Common myeloid progenitor, CD34-positive (primary cell): ENCODE results near the gene TMEM233.

Experiments used
- CTCF ChIA-PET: fragments of 350-600 bp; sonication (Branson Sonifier 250); formaldehyde crosslinking; loops from one replicate; lab custom pipeline; 2021; ENCODE audit warnings: antibody characterized with exemption; lab: Charles Lee
- POLR2A ChIA-PET: fragments of 350-600 bp; sonication (Branson Sonifier 250); formaldehyde crosslinking; loops from one replicate; lab custom pipeline; 2021; ENCODE audit warnings: antibody characterized with exemption; lab: Charles Lee
- DNase-seq, 3 donors: peaks; one replicate each; pipeline versions ENCODE4 v3.0.0 to v3.0.0-alpha.2; 2013
- H3K27ac ChIP-seq, 2 experiments: 1 replicate in 1 of 2; 2 replicates in 1 of 2; pipeline ENCODE4 v1.7.0; 2013; ENCODE audit warnings: inconsistent platforms in 2 of 2, low read length in 2 of 2, mild to moderate bottlenecking in 2 of 2, low read depth in 1 of 2, moderate library complexity in 1 of 2; ENCODE audit not compliant: severe bottlenecking in 2 of 2, insufficient read depth in 1 of 2, poor library complexity in 1 of 2
- H3K27me3 ChIP-seq, 5 experiments: replicated peaks in 2 of 5; 1 replicate in 3 of 5; 2 replicates in 2 of 5; pipeline versions ENCODE4 v1.6.1 to v1.7.0; 2013; ENCODE audit warnings: low read length in 4 of 5, mild to moderate bottlenecking in 2 of 5, moderate library complexity in 2 of 5, inconsistent platforms in 1 of 5; ENCODE audit not compliant: insufficient read depth in 5 of 5, control insufficient read depth in 4 of 5
- H3K36me3 ChIP-seq, 4 experiments: 1 replicate in 2 of 4; 2 replicates in 2 of 4; pipeline versions ENCODE4 v1.6.1 to v1.7.0; 2013; ENCODE audit warnings: low read length in 3 of 4, control low read depth in 1 of 4, mild to moderate bottlenecking in 1 of 4; ENCODE audit not compliant: control insufficient read depth in 4 of 4, insufficient read depth in 4 of 4
- H3K4me1 ChIP-seq, 4 experiments: 1 replicate in 3 of 4; 2 replicates in 1 of 4; pipeline versions ENCODE4 v1.6.1 to v1.7.1; 2013; ENCODE audit warnings: low read length in 3 of 4, mild to moderate bottlenecking in 3 of 4, control low read depth in 1 of 4, inconsistent platforms in 1 of 4, moderate library complexity in 1 of 4; ENCODE audit not compliant: control insufficient read depth in 4 of 4, insufficient read depth in 4 of 4; ENCODE audit errors: control extremely low read depth in 1 of 4
- H3K4me3 ChIP-seq, 7 experiments: 1 replicate in 4 of 7; 2 replicates in 3 of 7; pipeline versions ENCODE4 v1.5.1 to v1.7.0; 2013; ENCODE audit warnings: mild to moderate bottlenecking in 7 of 7, low read length in 6 of 7, moderate library complexity in 6 of 7, inconsistent platforms in 2 of 7, low read depth in 2 of 7, control low read depth in 1 of 7; ENCODE audit not compliant: insufficient read depth in 4 of 7, control insufficient read depth in 1 of 7; ENCODE audit errors: extremely low read depth in 1 of 7
- H3K9me3 ChIP-seq, 5 experiments: 1 replicate in 4 of 5; 2 replicates in 1 of 5; pipeline versions ENCODE4 v1.6.1 to v1.7.1; 2013; ENCODE audit warnings: low read length in 4 of 5, mild to moderate bottlenecking in 2 of 5, inconsistent platforms in 1 of 5, low read depth in 1 of 5, moderate library complexity in 1 of 5; ENCODE audit not compliant: control insufficient read depth in 4 of 5, insufficient read depth in 2 of 5; ENCODE audit errors: control extremely low read depth in 1 of 5
- WGBS: methylation state at CpG from one replicate; pipeline ENCODE4 v1.1.5; 2013; ENCODE audit not compliant: insufficient coverage; 5-methylcytosine and 5-hydroxymethylcytosine counted together

TMEM233 gene

GRCh38 chr12:119687879-119688278 lies 94.3 kb downstream of the TMEM233 start:
- Histone ChIP-seq H3K36me3 (peaks cover 5 to 59% (median 19%) of the 10 kb centered on the region in 4 experiments), H3K4me1 (peaks cover 0 to under 1% (median under 1%) of the 10 kb centered on the region in 4 experiments), H3K9me3 (no peaks in the 10 kb centered on the region), H3K4me3 (no peak overlapping the region), H3K27ac (no peak overlapping the region), H3K27me3 (no peaks in the 10 kb centered on the region)
- 94% methylated on average over 7 of the region's 9 CpGs for WGBS
- no peak for DNase-seq
- ChIA-PET POLR2A (no interaction called here), CTCF (no interaction called here)

- H3K9me3 ChIP-seq: no peaks in the 10 kb centered on the region
- no peak overlapping the region for H3K27ac ChIP-seq
- no peaks in the 10 kb centered on the region for H3K27me3 ChIP-seq
- no peak for DNase-seq
- WGBS: 97% methylated on average over 30 of the region's 38 CpGs
- H3K4me1 ChIP-seq: no peaks in the 10 kb centered on the region
- no peak overlapping the region for H3K4me3 ChIP-seq
- H3K36me3 ChIP-seq: peaks cover 5 to 53% (median 19%) of the 10 kb centered on the region in 4 experiments
- ChIA-PET CTCF (interaction anchor here (0.9 to 1.2 kb wide), 3 partner anchors 8 to 13 kb away, joined by 3 read pairs; no protein-coding TSS in a partner anchor), POLR2A (no interaction called here)
Measured at GRCh38 chr12:119689935-119690500, 96.4 kb downstream of the TMEM233 start.

GRCh38 chr12:119691202-119691810 lies 97.7 kb downstream of the TMEM233 start:
- POLR2A ChIA-PET: no interaction called here
- DNase-seq: no peak
- WGBS: 94% methylated on average over 6 of the region's 6 CpGs
- H3K9me3 ChIP-seq: no peaks in the 10 kb centered on the region
- no peaks in the 10 kb centered on the region for H3K4me1 ChIP-seq
- H3K4me3 ChIP-seq: no peak overlapping the region
- peaks cover 1 to 48% (median 19%) of the 10 kb centered on the region in 4 experiments for H3K36me3 ChIP-seq
- CTCF ChIA-PET: interaction anchor here (1.1 to 1.2 kb wide), 2 partner anchors 10 to 14 kb away, joined by 3 read pairs; no protein-coding TSS in a partner anchor
- no peak overlapping the region for H3K27ac ChIP-seq
- no peaks in the 10 kb centered on the region for H3K27me3 ChIP-seq

GRCh38 chr12:119692410-119692809 lies 98.8 kb downstream of the TMEM233 start:
- CTCF ChIA-PET: no interaction called here
- no peak for DNase-seq
- Histone ChIP-seq H3K9me3 (no peaks in the 10 kb centered on the region), H3K27me3 (no peaks in the 10 kb centered on the region), H3K4me3 (no peak overlapping the region), H3K4me1 (no peaks in the 10 kb centered on the region), H3K27ac (no peak overlapping the region), H3K36me3 (peaks cover 0 to 43% (median 17%) of the 10 kb centered on the region in 4 experiments)
- POLR2A ChIA-PET: no interaction called here
- 97% methylated on average over 4 of the region's 5 CpGs for WGBS
